ENCODE results near the gene EPHB1. TPM values are rescaled to one million over a fixed set of nuclear protein-coding genes. Genes with fewer than 3 reads are reported as not detected.

Gene EPHB1
- total RNA-seq, 2 donors from 2014 or later: 1.9 to 3.2 TPM

DNA sequence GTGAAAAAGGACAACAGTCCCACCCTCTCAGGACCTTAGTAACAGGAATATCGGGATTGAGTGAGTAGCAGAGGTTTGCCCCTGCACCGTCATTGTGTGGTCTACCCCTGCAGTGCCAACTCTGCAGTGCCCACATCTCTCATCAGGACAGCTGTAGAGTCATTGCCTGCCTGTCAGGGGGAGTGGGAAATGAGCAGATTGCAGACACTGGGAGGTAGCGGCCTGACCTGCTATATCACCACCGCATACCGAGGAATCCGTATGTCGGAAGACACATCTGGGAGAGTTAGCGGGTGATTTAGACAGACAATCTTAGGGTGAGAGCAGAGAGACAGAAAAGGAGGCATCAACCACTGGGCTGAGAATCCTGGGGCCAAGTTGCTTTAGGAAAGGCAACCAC is 218.1 kb downstream of the EPHB1 start:
- Histone ChIP-seq H3K27ac (no peak overlapping the region), H3K4me1 (no peaks in the 10 kb centered on the region), H3K4me3 (no peak overlapping the region), H3K9me3 (no peaks in the 10 kb centered on the region), H3K36me3 (no peaks in the 10 kb centered on the region), H3K27me3 (no peaks in the 10 kb centered on the region)
- DNase-seq (ENCODE audit: low spot score): no peak
- TF ChIP-seq, protein P1, sequence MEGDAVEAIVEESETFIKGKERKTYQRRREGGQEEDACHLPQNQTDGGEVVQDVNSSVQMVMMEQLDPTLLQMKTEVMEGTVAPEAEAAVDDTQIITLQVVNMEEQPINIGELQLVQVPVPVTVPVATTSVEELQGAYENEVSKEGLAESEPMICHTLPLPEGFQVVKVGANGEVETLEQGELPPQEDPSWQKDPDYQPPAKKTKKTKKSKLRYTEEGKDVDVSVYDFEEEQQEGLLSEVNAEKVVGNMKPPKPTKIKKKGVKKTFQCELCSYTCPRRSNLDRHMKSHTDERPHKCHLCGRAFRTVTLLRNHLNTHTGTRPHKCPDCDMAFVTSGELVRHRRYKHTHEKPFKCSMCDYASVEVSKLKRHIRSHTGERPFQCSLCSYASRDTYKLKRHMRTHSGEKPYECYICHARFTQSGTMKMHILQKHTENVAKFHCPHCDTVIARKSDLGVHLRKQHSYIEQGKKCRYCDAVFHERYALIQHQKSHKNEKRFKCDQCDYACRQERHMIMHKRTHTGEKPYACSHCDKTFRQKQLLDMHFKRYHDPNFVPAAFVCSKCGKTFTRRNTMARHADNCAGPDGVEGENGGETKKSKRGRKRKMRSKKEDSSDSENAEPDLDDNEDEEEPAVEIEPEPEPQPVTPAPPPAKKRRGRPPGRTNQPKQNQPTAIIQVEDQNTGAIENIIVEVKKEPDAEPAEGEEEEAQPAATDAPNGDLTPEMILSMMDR (IDR thresholded peaks at IDR 0.05): no peak

DNA sequence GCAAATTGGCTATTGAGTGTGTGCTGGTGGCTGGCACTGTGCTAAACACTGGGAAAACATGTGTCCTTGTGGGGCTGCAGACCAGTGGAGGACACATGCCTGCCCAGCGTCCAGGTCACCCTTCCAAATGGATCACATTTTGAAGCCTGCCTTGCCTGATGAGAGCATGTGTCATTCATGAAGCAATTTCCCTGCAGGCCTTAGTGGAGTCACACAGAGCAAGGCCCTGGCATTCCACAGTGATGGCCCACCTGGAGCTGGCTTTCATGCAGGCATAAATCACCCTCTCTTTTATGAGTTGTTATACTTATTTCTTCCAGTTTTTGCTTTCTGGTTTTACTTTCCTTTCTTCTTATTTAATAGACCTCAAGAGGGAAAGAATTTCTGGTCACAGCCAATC is 219.5 kb downstream of the EPHB1 start:
- Histone ChIP-seq H3K27me3 (no peaks in the 10 kb centered on the region), H3K36me3 (no peaks in the 10 kb centered on the region), H3K4me3 (no peak overlapping the region), H3K4me1 (no peaks in the 10 kb centered on the region), H3K9me3 (no peaks in the 10 kb centered on the region), H3K27ac (no peak overlapping the region)
- TF ChIP-seq, protein P1 (IDR thresholded peaks at IDR 0.05): no peak
- no peak for DNase-seq (ENCODE audit: low spot score)

DNA sequence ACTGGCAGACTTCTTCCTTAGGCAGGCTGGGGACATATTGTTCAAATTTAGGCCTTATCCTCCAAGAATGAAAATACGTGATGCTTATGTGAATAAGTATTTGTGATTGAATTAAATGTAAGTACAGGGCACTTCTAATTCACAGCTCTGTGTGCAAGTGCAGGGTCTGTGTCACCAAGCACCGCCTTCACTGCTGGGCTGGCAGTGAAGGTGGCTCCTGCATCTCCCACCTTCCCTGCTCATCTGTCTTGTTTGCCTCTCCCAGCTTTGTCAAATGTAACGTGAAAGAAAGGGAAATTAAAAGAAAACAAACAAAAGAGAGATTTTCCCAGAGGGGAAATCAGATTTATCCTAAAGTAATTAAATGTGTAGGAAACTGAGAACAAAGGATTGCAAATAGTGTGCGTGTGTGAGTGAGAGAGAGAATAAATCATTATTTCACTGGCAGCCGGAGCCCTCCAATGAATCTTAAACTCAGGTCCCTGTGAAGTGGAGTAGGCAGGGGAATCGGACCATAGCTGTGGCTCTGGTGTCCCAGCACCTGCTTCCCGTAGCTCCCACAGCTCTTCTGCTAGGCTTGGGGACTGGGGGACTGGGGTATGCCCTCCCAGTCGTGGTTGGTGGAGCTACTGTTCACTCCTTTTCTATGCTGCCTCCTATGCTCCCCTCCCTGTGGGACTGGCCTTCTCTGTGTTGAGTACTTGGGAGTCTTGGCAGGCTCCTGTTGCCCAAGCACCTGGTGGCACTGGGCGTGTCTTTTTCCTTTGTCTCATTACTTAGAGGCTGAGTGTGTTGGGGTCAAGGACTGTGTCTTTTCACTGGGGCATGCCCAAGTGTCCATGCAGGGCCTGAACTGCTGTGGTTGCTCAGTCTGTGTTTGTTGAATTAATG is 222.2 kb downstream of the EPHB1 start:
- DNase-seq (ENCODE audit: low spot score): no peak
- no peak overlapping the region for H3K27ac ChIP-seq
- no peaks in the 10 kb centered on the region for H3K4me1 ChIP-seq
- no peaks in the 10 kb centered on the region for H3K9me3 ChIP-seq
- H3K36me3 ChIP-seq: no peaks in the 10 kb centered on the region
- TF ChIP-seq, protein P1 (IDR thresholded peaks at IDR 0.05): no peak
- no peak overlapping the region for H3K4me3 ChIP-seq
- H3K27me3 ChIP-seq: no peaks in the 10 kb centered on the region

DNA sequence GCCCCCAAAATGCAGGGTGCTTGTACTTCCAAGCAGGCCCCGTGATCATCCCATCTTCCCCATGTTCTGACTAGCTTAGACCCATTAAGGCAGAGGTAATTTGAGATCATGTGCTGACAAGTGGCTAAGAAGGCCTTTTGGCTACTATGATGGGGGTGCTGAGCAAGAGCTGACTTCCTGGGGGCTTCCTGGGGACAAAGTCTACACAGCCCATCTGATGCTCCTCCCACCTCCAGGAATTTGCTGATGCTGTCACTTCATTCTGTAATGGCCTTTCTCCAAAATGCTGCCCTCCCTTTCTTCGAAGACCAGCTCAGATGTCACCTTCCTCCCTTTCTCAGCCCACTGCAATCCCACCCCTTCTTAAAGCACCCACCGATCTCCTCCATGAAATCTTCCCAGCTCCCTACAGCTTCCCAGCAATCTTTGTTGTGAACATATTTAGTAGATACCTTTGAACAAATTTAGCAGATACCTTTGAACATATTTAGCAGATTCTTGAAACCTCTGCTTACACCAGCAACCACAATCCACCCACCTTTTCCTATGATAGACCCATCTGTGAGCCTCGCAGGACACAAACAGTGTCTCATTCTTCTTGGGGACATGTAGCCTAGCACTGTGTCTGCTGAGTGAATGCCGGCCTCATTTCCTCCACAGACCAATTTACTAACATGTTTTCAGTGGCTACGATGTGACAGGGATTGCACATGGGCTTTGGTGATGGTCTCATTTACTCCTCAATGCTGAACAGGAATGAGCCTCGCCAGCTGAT is 223.3 kb downstream of the EPHB1 start:
- DNase-seq (ENCODE audit: low spot score): no peak
- no peak overlapping the region for H3K4me3 ChIP-seq

DNA sequence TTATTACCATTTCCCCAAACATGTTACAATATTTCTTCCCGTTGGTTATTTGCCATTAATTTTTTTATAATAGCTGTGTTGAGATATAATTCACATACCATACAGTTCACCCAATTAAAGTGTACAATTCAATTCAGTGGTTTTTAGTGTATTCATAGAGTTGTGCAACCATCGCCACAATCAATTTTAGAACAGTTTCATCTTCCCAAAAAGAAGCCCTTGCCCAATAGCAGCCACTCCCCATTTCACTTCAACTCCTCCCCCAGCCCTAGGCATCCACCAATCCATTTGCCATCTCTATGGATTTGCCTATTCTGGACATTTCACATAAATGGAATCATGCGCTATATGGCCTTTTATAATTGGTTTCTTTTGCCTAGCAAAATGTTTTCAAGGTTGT is 225.1 kb downstream of the EPHB1 start:
- Histone ChIP-seq H3K36me3 (no peaks in the 10 kb centered on the region), H3K27ac (no peak overlapping the region), H3K4me3 (no peak overlapping the region), H3K4me1 (no peaks in the 10 kb centered on the region), H3K27me3 (no peaks in the 10 kb centered on the region), H3K9me3 (no peaks in the 10 kb centered on the region)
- no peak for DNase-seq (ENCODE audit: low spot score)
- TF ChIP-seq, protein P1 (IDR thresholded peaks at IDR 0.05): no peak

More for the DNA sequence above, 223.3 kb downstream of the EPHB1 start:
- no peaks in the 10 kb centered on the region for H3K9me3 ChIP-seq
- no peaks in the 10 kb centered on the region for H3K36me3 ChIP-seq
- H3K27me3 ChIP-seq: no peaks in the 10 kb centered on the region
- no peak overlapping the region for H3K27ac ChIP-seq
- H3K4me1 ChIP-seq: no peaks in the 10 kb centered on the region
- TF ChIP-seq, protein P1 (IDR thresholded peaks at IDR 0.05): no peak

Measured in right atrium auricular region (tissue), 2 donors.